CD14-positive monocyte (primary cell): ENCODE measurements around the gene FAM3A. TPM values are rescaled to one million over a fixed set of nuclear protein-coding genes. Genes with fewer than 3 reads are reported as not detected.

Experiments used
- DNase-seq, 3 donors: peaks; one replicate each; pipeline ENCODE4 v3.0.0-alpha.2; 2011 to 2022
- H2AFZ ChIP-seq: 2 replicates; pipeline ENCODE4 v1.6.0; 2012; ENCODE audit warnings: mild to moderate bottlenecking, low read depth, low read length, inconsistent platforms; ENCODE audit not compliant: insufficient read depth, poor library complexity, severe bottlenecking
- H3K27ac ChIP-seq, 2 donors: 1 replicate in 1 of 2; 2 replicates in 1 of 2; pipeline ENCODE4 v1.5.1; 2012 to 2013; ENCODE audit warnings: low read length in 2 of 2, control low read depth in 1 of 2, inconsistent platforms in 1 of 2, low read depth in 1 of 2, mild to moderate bottlenecking in 1 of 2
- H3K27me3 ChIP-seq, 2 donors: one replicate each; pipeline versions ENCODE4 v1.6.0 to v1.6.1; 2011 to 2013; ENCODE audit warnings: low read length in 2 of 2; ENCODE audit not compliant: control insufficient read depth in 2 of 2, insufficient read depth in 2 of 2
- H3K36me3 ChIP-seq, 2 donors: replicated peaks in 1 of 2; 1 replicate in 1 of 2; 2 replicates in 1 of 2; pipeline versions ENCODE4 v1.5.1 to v1.6.1; 2012 to 2013; ENCODE audit warnings: low read length in 2 of 2, control low read depth in 1 of 2, inconsistent platforms in 1 of 2, mild to moderate bottlenecking in 1 of 2; ENCODE audit not compliant: insufficient read depth in 2 of 2, control insufficient read depth in 1 of 2
- H3K4me1 ChIP-seq, 2 donors: 1 replicate in 1 of 2; 2 replicates in 1 of 2; pipeline versions ENCODE4 v1.5.1 to v1.6.1; 2012 to 2013; ENCODE audit warnings: low read length in 2 of 2, control low read depth in 1 of 2, inconsistent platforms in 1 of 2, mild to moderate bottlenecking in 1 of 2, moderate library complexity in 1 of 2; ENCODE audit not compliant: insufficient read depth in 2 of 2, control insufficient read depth in 1 of 2
- H3K4me2 ChIP-seq: replicated peaks from 2 replicates; pipeline ENCODE3; 2012; ENCODE audit warnings: low read length, moderate library complexity, mild to moderate bottlenecking; ENCODE audit not compliant: poor library complexity, severe bottlenecking; ENCODE audit errors: extremely low read depth
- H3K4me3 ChIP-seq, 3 experiments: fragments of 200-600 bp in 1 of 3; sonication (generic) in 1 of 3; replicated peaks in 1 of 3; 1 replicate in 2 of 3; 2 replicates in 1 of 3; pipeline ENCODE4 v1.5.1; 2011 to 2013; ENCODE audit warnings: low read length in 3 of 3, mild to moderate bottlenecking in 3 of 3, control low read depth in 2 of 3, low read depth in 2 of 3, inconsistent platforms in 1 of 3, moderate library complexity in 1 of 3
- H3K79me2 ChIP-seq: 2 replicates; pipeline ENCODE4 v1.6.0; 2012; ENCODE audit warnings: mild to moderate bottlenecking, control low read depth, inconsistent platforms, low read length, moderate library complexity; ENCODE audit not compliant: insufficient read depth
- H3K9ac ChIP-seq: 2 replicates; pipeline ENCODE4 v1.6.0; 2017; ENCODE audit warnings: low read length, mild to moderate bottlenecking; ENCODE audit not compliant: insufficient read depth, poor library complexity, severe bottlenecking
- H3K9me3 ChIP-seq, 2 donors: replicated peaks in 1 of 2; 1 replicate in 1 of 2; 2 replicates in 1 of 2; pipeline versions ENCODE4 v1.5.1 to v1.6.1; 2012 to 2013; ENCODE audit warnings: low read length in 2 of 2, control low read depth in 1 of 2; ENCODE audit not compliant: control insufficient read depth in 1 of 2, insufficient read depth in 1 of 2
- H4K20me1 ChIP-seq: 2 replicates; pipeline ENCODE4 v1.6.0; 2012; ENCODE audit warnings: mild to moderate bottlenecking, low read length, control low read depth, moderate library complexity; ENCODE audit not compliant: insufficient read depth
- H3K27ac Mint-ChIP-seq, 7 donors: one replicate each; pipeline ENCODE4 v1.8.0; 2020; ENCODE audit warnings: mild to moderate bottlenecking in 7 of 7, mixed read lengths in 7 of 7, moderate library complexity in 6 of 7, inconsistent platforms in 2 of 7
- H3K27me3 Mint-ChIP-seq, 3 donors: one replicate each; pipeline ENCODE4 v1.8.0; 2021 to 2022; ENCODE audit warnings: low read depth in 3 of 3, mild to moderate bottlenecking in 3 of 3, mixed read lengths in 3 of 3, moderate library complexity in 3 of 3, inconsistent platforms in 1 of 3
- H3K36me3 Mint-ChIP-seq, 2 donors: one replicate each; pipeline ENCODE4 v1.8.0; 2020; ENCODE audit warnings: mixed read lengths in 2 of 2, inconsistent platforms in 1 of 2, mild to moderate bottlenecking in 1 of 2
- H3K4me1 Mint-ChIP-seq: one replicate; pipeline ENCODE4 v1.8.0; 2020; ENCODE audit warnings: mild to moderate bottlenecking, mixed read lengths
- H3K4me3 Mint-ChIP-seq, 2 donors: one replicate each; pipeline ENCODE4 v1.8.0; 2020; ENCODE audit warnings: mild to moderate bottlenecking in 2 of 2, mixed read lengths in 2 of 2, moderate library complexity in 1 of 2
- H3K9me3 Mint-ChIP-seq, 7 donors: one replicate each; pipeline ENCODE4 v1.8.0; 2020 to 2022; ENCODE audit warnings: mixed read lengths in 7 of 7, mild to moderate bottlenecking in 6 of 7, moderate library complexity in 6 of 7, inconsistent platforms in 2 of 7
- WGBS: methylation state at CpG from one replicate; pipeline ENCODE4 v1.1.5; 2013; ENCODE audit warnings: missing lambda C conversion rate; ENCODE audit not compliant: insufficient coverage; 5-methylcytosine and 5-hydroxymethylcytosine counted together
- intact Hi-C, 2 donors: fragments of 100-400 bp; cut with micrococcal nuclease; formaldehyde crosslinking; loops; one replicate each; pipeline versions ENCODE4 v1.15.0 to v1.15.1; 2023
- polyA plus RNA-seq, 3 donors: library from polyadenylated mRNA; depleted of rRNA in 1 of 3; unstranded in 2 of 3; stranded (reverse) in 1 of 3; fragments of 300-500 nt in 2 of 3; fragments of >200 nt in 1 of 3; fragmentation: Illumina TruSeq in 2 of 3; gene quantifications; 1 replicate in 2 of 3; 2 replicates in 1 of 3; pipeline ENCODE4 v1.2.3, GENCODE V29; 2012 to 2021
- TF ChIP-seq, protein P1 (sequence below): fragments of 200-600 bp; IDR thresholded peaks from one replicate; pipeline ENCODE4 v1.8.0; 2022; ENCODE audit warnings: antibody characterized with exemption, mild to moderate bottlenecking

Gene FAM3A
- polyA plus RNA-seq, 3 donors: 14.5 to 26.5 (median 16.3) TPM

GRCh38 chrX:154470434-154470833 is 45.6 kb downstream of the FAM3A start:
- H3K9ac ChIP-seq: no peak overlapping the region
- peaks cover 0 to 4% of the 10 kb centered on the region in 2 donors for H3K9me3 ChIP-seq
- no peak overlapping the region for H3K4me3 ChIP-seq
- peak overlapping the region in 1 of 7 donors; percentile 5 for H3K27ac Mint-ChIP-seq
- no peaks in the 10 kb centered on the region for H3K36me3 ChIP-seq
- H3K9me3 Mint-ChIP-seq: peaks cover 0 to 7% (median 0%) of the 10 kb centered on the region in 7 donors
- no peaks in the 10 kb centered on the region for H4K20me1 ChIP-seq
- WGBS: 96% methylated on average over 11 of the region's 14 CpGs
- H3K4me1 Mint-ChIP-seq: no peaks in the 10 kb centered on the region
- H3K4me3 Mint-ChIP-seq: no peak overlapping the region
- H3K27me3 Mint-ChIP-seq: peaks cover 0 to 5% (median 2%) of the 10 kb centered on the region in 3 donors
- H3K4me2 ChIP-seq: no peak overlapping the region
- H3K27me3 ChIP-seq: no peaks in the 10 kb centered on the region
- no peaks in the 10 kb centered on the region for H3K36me3 Mint-ChIP-seq
- intact Hi-C loops: no loop called here
- no peak overlapping the region for H2AFZ ChIP-seq
- no peaks in the 10 kb centered on the region for H3K4me1 ChIP-seq
- no peak overlapping the region for H3K27ac ChIP-seq
- H3K79me2 ChIP-seq: no peaks in the 10 kb centered on the region
- TF ChIP-seq, protein P1, sequence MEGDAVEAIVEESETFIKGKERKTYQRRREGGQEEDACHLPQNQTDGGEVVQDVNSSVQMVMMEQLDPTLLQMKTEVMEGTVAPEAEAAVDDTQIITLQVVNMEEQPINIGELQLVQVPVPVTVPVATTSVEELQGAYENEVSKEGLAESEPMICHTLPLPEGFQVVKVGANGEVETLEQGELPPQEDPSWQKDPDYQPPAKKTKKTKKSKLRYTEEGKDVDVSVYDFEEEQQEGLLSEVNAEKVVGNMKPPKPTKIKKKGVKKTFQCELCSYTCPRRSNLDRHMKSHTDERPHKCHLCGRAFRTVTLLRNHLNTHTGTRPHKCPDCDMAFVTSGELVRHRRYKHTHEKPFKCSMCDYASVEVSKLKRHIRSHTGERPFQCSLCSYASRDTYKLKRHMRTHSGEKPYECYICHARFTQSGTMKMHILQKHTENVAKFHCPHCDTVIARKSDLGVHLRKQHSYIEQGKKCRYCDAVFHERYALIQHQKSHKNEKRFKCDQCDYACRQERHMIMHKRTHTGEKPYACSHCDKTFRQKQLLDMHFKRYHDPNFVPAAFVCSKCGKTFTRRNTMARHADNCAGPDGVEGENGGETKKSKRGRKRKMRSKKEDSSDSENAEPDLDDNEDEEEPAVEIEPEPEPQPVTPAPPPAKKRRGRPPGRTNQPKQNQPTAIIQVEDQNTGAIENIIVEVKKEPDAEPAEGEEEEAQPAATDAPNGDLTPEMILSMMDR: no peak
- DNase-seq: no peak

DNA sequence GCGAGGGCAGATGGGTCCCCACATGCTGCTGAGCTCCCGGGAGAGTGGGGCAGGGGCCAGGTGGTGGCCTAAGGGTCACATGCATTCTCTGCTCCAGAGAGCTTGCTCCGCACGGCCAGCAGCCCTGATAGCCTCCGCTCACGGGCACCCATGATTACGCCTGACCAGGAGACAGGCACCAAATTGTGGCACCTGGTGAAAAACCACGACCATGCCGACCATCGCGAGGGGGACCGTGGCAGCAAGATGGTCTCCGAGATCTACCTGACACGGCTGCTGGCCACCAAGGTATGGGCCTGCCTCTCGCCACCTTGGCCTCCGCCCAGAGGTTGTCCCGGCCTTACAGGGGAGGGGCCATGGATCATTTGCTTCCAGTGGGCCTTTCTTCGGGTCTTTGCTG is 46.2 kb downstream of the FAM3A start:
- H3K36me3 ChIP-seq: no peaks in the 10 kb centered on the region
- Mint-ChIP-seq H3K27ac (no peak overlapping the region), H3K4me1 (no peaks in the 10 kb centered on the region), H3K4me3 (no peak overlapping the region), H3K36me3 (no peaks in the 10 kb centered on the region), H3K27me3 (peaks cover 0 to 6% (median 2%) of the 10 kb centered on the region in 3 donors), H3K9me3 (peaks cover 0 to 7% (median 0%) of the 10 kb centered on the region in 7 donors)
- no peak overlapping the region for H3K4me3 ChIP-seq
- H3K4me1 ChIP-seq: no peaks in the 10 kb centered on the region
- no peak overlapping the region for H3K27ac ChIP-seq
- H3K27me3 ChIP-seq: no peaks in the 10 kb centered on the region
- H3K4me2 ChIP-seq: no peak overlapping the region
- intact Hi-C loops: no loop called here
- no peaks in the 10 kb centered on the region for H4K20me1 ChIP-seq
- H3K9ac ChIP-seq: no peak overlapping the region
- TF ChIP-seq, protein P1: no peak
- peaks cover 0 to 4% of the 10 kb centered on the region in 2 donors for H3K9me3 ChIP-seq
- H3K79me2 ChIP-seq: no peaks in the 10 kb centered on the region
- H2AFZ ChIP-seq: no peak overlapping the region
- DNase-seq: no peak
- WGBS: 95% methylated on average over 13 of the region's 18 CpGs
